ENCODE data around the gene KCNH1. TPM values are rescaled to one million over a fixed set of nuclear protein-coding genes. Genes with fewer than 3 reads are reported as not detected.
"Not testable (repeated sequence)": the region's sequence is repeated elsewhere in the genome, so short reads cannot be mapped to it uniquely, and the experiment has no call there.

KCNH1 gene
- total RNA-seq, 1 donor from 2014 or later: not detected

DNA sequence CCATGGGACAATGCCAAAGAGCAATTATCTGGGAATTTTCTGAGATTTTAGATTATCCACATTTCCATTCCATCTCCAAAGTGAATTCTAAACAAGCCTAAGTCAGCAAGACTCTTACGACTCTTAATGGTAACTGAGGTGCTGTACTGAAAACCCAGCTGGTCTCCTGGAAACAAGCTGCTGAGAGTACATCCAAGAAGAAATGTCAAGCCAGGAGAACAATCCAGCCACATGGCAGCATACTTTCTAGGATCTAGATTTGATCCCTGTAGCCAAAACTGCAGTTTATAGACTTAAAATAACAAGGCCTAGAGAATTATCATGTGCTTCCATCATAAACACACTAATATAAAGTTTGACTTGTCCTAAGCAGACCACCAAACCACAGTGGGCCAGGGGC is 45.8 kb downstream of the KCNH1 start:
- TF ChIP-seq, protein P1, sequence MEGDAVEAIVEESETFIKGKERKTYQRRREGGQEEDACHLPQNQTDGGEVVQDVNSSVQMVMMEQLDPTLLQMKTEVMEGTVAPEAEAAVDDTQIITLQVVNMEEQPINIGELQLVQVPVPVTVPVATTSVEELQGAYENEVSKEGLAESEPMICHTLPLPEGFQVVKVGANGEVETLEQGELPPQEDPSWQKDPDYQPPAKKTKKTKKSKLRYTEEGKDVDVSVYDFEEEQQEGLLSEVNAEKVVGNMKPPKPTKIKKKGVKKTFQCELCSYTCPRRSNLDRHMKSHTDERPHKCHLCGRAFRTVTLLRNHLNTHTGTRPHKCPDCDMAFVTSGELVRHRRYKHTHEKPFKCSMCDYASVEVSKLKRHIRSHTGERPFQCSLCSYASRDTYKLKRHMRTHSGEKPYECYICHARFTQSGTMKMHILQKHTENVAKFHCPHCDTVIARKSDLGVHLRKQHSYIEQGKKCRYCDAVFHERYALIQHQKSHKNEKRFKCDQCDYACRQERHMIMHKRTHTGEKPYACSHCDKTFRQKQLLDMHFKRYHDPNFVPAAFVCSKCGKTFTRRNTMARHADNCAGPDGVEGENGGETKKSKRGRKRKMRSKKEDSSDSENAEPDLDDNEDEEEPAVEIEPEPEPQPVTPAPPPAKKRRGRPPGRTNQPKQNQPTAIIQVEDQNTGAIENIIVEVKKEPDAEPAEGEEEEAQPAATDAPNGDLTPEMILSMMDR (IDR thresholded peaks at IDR 0.05): no peak
- intact Hi-C loops (cut with DNase I): no loop called here
- Histone ChIP-seq H3K4me3 (no peak overlapping the region), H3K27ac (no peak overlapping the region), H3K9me3 (no peaks in the 10 kb centered on the region), H3K4me1 (no peaks in the 10 kb centered on the region), H3K36me3 (no peaks in the 10 kb centered on the region), H3K27me3 (ENCODE audit: low read depth) (no peaks in the 10 kb centered on the region)
- DNase-seq: no peak
- no peak for ATAC-seq

DNA sequence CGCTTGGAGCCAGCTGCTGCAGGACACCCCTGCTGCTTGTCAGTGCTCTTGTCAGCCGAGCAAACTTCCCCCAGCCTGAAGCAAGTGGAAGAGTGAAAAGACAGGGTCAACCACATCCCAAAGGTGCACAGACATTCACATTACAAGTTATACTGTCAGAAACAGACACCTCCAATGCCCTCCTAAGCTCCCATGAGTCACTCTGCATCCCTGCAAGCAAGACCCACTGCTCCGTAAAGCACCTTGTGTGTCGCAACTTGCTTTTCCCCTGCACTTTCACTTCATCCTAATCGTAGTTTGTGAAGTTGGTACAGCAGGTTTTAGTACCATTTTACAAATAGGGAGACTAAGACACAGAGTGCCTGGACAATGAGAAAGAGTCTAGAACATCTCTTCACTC is 51.1 kb downstream of the KCNH1 start:
- TF ChIP-seq, protein P1 (IDR thresholded peaks at IDR 0.05): no peak
- no peak for DNase-seq
- ATAC-seq: no peak
- H3K4me3 ChIP-seq: no peak overlapping the region
- no peaks in the 10 kb centered on the region for H3K36me3 ChIP-seq
- intact Hi-C loops (cut with DNase I): no loop called here
- H3K4me1 ChIP-seq: no peaks in the 10 kb centered on the region
- H3K27ac ChIP-seq: no peak overlapping the region
- no peaks in the 10 kb centered on the region for H3K27me3 ChIP-seq (ENCODE audit: low read depth)
- no peaks in the 10 kb centered on the region for H3K9me3 ChIP-seq

DNA sequence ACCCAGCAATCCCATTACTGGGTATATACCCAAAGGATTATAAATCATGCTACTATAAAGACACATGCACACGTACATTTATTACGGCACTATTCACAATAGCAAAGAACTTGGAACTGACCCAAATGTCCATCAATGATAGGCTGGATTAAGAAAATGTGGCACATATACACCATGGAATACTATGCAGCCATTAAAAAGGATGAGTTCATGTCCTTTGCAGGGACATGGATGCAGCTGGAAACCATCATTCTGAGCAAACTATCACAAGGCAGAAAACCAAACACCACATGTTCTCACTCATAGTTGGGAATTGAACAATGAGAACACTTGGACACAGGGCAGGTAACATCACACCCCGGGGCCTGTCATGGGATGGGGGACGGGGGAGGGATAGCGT is 52.5 kb downstream of the KCNH1 start:
- intact Hi-C loops (cut with DNase I); ATAC-seq; H3K36me3 ChIP-seq; H3K9me3 ChIP-seq; H3K27me3 ChIP-seq (ENCODE audit: low read depth); H3K27ac ChIP-seq; DNase-seq; H3K4me3 ChIP-seq; H3K4me1 ChIP-seq: not testable (repeated sequence)

DNA sequence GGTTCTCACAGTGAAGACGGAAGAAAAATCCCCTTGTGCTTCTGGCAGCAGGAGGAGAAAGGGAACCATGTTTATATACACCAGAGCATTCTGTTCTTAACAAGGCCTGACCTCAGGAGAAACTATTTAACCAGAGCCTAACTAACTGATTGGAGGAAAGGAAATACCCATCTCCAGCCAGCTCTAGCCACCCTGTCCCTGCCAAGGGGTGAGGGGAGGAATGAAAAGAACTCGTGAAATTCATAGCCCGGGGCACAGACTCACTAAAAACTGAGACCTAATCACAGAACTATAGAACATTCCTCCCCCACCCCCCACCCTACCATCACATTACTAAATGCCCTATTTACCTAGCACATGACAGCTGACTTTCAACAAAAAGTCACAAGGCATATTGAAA is 65.0 kb downstream of the KCNH1 start:
- DNase-seq: no peak
- H3K27me3 ChIP-seq (ENCODE audit: low read depth): no peaks in the 10 kb centered on the region
- H3K9me3 ChIP-seq: no peaks in the 10 kb centered on the region
- intact Hi-C loops (cut with DNase I): no loop called here
- no peaks in the 10 kb centered on the region for H3K36me3 ChIP-seq
- no peak overlapping the region for H3K27ac ChIP-seq
- H3K4me3 ChIP-seq: no peak overlapping the region
- ATAC-seq: no peak
- TF ChIP-seq, protein P1 (IDR thresholded peaks at IDR 0.05): no peak
- no peaks in the 10 kb centered on the region for H3K4me1 ChIP-seq

DNA sequence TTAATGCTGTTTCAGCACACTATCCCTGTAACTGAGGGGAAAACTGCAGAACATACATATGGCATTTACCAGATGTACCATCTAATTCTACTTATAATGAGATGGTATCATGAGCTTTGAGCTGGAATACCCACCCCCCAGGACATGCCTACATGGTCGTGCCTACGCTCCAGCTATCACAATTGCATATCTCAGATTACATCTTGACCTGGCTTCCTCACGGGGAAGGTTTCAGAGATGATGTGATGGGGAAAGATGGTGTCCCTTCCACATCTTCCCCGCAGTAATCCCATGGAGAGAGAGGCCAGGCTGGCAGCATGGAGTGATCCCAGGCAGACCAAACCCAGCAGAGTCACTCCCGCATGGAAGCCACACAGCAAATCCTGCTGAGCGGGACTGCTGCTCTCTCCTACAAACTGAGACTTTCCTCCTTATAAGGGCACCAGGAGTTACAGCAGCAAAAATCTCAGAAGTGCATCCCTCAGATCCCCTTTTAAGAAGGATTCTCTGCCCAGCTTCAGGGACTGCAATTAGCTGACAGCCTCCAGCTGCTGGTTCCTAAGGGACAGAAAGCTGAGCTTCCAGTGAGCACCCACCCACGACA is 67.1 kb downstream of the KCNH1 start:
- Histone ChIP-seq H3K27me3 (ENCODE audit: low read depth) (no peaks in the 10 kb centered on the region), H3K27ac (no peak overlapping the region), H3K36me3 (no peaks in the 10 kb centered on the region), H3K9me3 (no peaks in the 10 kb centered on the region), H3K4me1 (no peaks in the 10 kb centered on the region), H3K4me3 (no peak overlapping the region)
- TF ChIP-seq, protein P1 (IDR thresholded peaks at IDR 0.05): no peak
- ATAC-seq (no peak), DNase-seq (no peak)
- intact Hi-C loops (cut with DNase I): no loop called here

DNA sequence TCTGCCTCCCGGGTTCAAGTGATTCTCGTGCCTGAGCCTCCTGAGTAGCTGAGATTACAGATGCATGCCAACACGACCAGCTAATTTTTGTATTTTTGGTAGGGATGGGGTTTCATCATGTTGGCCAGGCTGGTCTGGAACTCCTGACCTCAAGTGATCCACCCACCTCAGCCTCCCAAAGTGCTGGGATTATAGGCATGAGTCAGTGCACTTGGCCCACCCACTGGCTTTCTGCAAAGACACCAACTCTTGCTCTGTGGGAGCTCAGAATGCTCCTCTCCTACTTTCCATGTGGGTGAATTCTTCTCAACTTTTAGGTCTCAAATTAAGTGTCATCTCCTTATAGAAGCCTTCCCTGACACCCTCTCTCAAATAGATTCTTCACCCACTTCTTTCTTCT is 92.1 kb downstream of the KCNH1 start:
- H3K9me3 ChIP-seq; H3K36me3 ChIP-seq; H3K27me3 ChIP-seq (ENCODE audit: low read depth); H3K4me3 ChIP-seq; ATAC-seq; H3K4me1 ChIP-seq; H3K27ac ChIP-seq; intact Hi-C loops (cut with DNase I); DNase-seq: not testable (repeated sequence)

DNA sequence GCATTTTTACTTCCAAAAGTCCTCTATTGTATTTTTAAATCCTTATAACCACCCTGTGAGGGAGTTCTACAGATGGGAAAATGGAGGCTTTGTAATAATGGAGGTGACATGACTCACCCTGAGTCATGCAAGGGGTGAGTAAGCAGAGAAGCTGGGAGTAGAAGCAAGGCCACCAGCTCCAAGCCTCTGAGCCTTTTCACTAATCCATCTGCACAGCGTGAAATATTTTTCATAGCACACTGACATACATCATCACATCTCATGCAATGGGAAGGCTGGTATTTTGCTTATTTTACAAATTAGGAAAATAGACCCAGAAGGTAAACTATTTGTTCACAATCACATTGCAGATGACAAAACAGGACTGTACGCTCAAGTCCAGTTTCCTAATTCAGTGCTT is 96.9 kb downstream of the KCNH1 start:
- ATAC-seq (no peak), DNase-seq (no peak)
- peaks cover 4% of the 10 kb centered on the region for H3K27me3 ChIP-seq (ENCODE audit: low read depth)
- H3K9me3 ChIP-seq: no peaks in the 10 kb centered on the region
- TF ChIP-seq, protein P1 (IDR thresholded peaks at IDR 0.05): no peak
- H3K27ac ChIP-seq: no peak overlapping the region
- H3K4me3 ChIP-seq: no peak overlapping the region
- intact Hi-C loops (cut with DNase I): no loop called here
- no peaks in the 10 kb centered on the region for H3K36me3 ChIP-seq
- no peaks in the 10 kb centered on the region for H3K4me1 ChIP-seq

All from lower lobe of right lung (tissue), 2 donors.